ENCODE data around the gene CATSPER4.

The CATSPER4 gene

DNA sequence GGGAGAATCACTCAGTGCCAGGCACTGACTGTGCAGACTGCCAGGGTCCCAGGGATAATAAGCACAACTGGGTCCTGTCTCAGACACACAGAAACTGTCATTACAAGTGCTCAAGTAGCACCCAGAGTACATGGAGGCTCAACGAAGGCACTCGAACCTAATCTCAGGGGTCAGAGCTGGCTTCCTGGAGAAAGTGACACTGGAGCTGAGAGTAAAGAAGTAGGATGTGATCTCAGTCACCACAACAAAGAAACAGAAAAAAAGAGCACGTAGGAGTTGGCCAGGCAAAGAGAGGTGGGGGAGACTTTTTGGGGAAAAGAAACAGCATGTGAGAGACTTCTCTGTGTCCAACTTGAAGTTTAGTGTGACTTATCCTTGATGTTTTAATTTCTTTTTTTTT lies 1.3 kb downstream of the CATSPER4 start:
- peak; percentile 76 for DNase-seq (ENCODE audit: low spot score)
- in situ Hi-C loops (cut with MboI; ENCODE audit: low sequenced_read_pairs, unreplicated experiment) = no loop called here
- TF ChIP-seq, protein P1, sequence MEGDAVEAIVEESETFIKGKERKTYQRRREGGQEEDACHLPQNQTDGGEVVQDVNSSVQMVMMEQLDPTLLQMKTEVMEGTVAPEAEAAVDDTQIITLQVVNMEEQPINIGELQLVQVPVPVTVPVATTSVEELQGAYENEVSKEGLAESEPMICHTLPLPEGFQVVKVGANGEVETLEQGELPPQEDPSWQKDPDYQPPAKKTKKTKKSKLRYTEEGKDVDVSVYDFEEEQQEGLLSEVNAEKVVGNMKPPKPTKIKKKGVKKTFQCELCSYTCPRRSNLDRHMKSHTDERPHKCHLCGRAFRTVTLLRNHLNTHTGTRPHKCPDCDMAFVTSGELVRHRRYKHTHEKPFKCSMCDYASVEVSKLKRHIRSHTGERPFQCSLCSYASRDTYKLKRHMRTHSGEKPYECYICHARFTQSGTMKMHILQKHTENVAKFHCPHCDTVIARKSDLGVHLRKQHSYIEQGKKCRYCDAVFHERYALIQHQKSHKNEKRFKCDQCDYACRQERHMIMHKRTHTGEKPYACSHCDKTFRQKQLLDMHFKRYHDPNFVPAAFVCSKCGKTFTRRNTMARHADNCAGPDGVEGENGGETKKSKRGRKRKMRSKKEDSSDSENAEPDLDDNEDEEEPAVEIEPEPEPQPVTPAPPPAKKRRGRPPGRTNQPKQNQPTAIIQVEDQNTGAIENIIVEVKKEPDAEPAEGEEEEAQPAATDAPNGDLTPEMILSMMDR (IDR thresholded peaks at IDR 0.05; ENCODE audit: borderline replicate concordance, control extremely low read depth, extremely low read depth, insufficient read depth, missing control alignments) = no peak

DNA sequence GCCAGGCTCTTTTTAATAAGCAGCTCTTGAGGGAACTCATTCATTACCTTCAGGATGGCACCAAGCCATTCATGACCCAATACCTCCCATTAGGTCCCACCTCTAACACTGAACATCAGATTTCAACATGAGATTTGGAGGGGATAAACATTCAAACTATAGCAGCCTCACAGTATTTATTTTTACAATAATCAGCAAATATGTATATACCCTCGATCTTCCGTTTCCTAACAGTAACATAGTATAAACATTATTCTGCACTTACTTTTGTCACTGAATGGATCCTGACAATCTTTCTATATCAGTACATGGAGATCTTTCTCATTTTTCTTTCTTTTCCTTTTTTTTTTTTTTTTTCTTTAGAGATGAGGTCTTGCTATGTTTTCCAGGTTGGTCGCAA lies 5.4 kb downstream of the CATSPER4 start:
- TF ChIP-seq, protein P1 (IDR thresholded peaks at IDR 0.05; ENCODE audit: borderline replicate concordance, control extremely low read depth, extremely low read depth, insufficient read depth, missing control alignments) = no peak
- DNase-seq (ENCODE audit: low spot score) = no peak
- in situ Hi-C loops (cut with MboI; ENCODE audit: low sequenced_read_pairs, unreplicated experiment) = no loop called here

GRCh38 chr1:26197301-26197700 lies 6.9 kb downstream of the CATSPER4 start:
- TF ChIP-seq, protein P1 (IDR thresholded peaks at IDR 0.05; ENCODE audit: borderline replicate concordance, control extremely low read depth, extremely low read depth, insufficient read depth, missing control alignments) = no peak
- in situ Hi-C loops (cut with MboI; ENCODE audit: low sequenced_read_pairs, unreplicated experiment) = no loop called here
- no peak for DNase-seq (ENCODE audit: low spot score)

- DNase-seq (ENCODE audit: low spot score) = no peak
- TF ChIP-seq, protein P1 (IDR thresholded peaks at IDR 0.05; ENCODE audit: borderline replicate concordance, control extremely low read depth, extremely low read depth, insufficient read depth, missing control alignments) = no peak
- in situ Hi-C loops (cut with MboI; ENCODE audit: low sequenced_read_pairs, unreplicated experiment) = no loop called here
Measured at GRCh38 chr1:26197813-26198212, 7.4 kb downstream of the CATSPER4 start.

DNA sequence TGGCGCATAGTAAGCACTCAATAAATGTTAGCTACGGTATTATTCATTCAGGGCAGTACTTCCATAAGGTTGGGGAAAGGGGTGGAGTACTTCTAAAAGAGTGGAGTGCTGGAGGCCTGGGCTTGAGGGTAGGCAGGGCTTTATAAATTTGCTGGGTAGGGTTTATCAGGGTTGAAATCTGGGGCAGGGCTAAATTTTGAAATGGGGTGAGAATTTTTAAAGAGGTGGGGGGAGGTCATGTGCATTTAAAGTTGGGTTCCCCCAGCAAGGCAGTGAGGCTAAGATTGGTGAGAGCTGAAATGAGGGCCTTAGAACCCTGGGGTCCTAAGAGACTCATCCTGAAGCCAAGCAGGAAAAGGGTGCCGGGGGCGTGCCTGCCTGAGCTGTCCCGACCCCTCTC lies 10.0 kb downstream of the CATSPER4 start:
- in situ Hi-C loops (cut with MboI; ENCODE audit: low sequenced_read_pairs, unreplicated experiment) = no loop called here
- TF ChIP-seq, protein P1 (IDR thresholded peaks at IDR 0.05; ENCODE audit: borderline replicate concordance, control extremely low read depth, extremely low read depth, insufficient read depth, missing control alignments) = no peak

GRCh38 chr1:26203642-26204318 lies 13.4 kb downstream of the CATSPER4 start:
- in situ Hi-C loops (cut with MboI; ENCODE audit: low sequenced_read_pairs, unreplicated experiment) = no loop called here
- TF ChIP-seq, protein P1 (IDR thresholded peaks at IDR 0.05; ENCODE audit: borderline replicate concordance, control extremely low read depth, extremely low read depth, insufficient read depth, missing control alignments) = no peak
- DNase-seq (ENCODE audit: low spot score) = no peak

More for the DNA sequence above, 10.0 kb downstream of the CATSPER4 start:
- DNase-seq (ENCODE audit: low spot score) = no peak

Measured in GM13976 (cell line).